Thymus (tissue), 14 donors: ENCODE data around the gene STARD4. TPM values are rescaled to one million over a fixed set of nuclear protein-coding genes. Genes with fewer than 3 reads are reported as not detected.
A peak's percentile ranks its signal among the peaks of the same experiment; 100 is the strongest.

Experiments
- DNase-seq, 9 donors: peaks; one replicate each; pipeline ENCODE4 v3.0.0-alpha.2; 2013; ENCODE audit warnings: low spot score in 9 of 9, low read depth in 6 of 9, missing footprints in 1 of 9
- H3K27ac ChIP-seq, 2 donors: one replicate each; pipeline ENCODE4 v1.5.1; 2013; ENCODE audit warnings: control low read depth in 1 of 2, low read depth in 1 of 2, low read length in 1 of 2, mild to moderate bottlenecking in 1 of 2, moderate library complexity in 1 of 2
- H3K27me3 ChIP-seq, 2 donors: one replicate each; pipeline ENCODE4 v1.5.1; 2013; ENCODE audit warnings: low read length in 1 of 2; ENCODE audit not compliant: control insufficient read depth in 2 of 2, insufficient read depth in 1 of 2
- H3K36me3 ChIP-seq, 2 donors: one replicate each; pipeline ENCODE4 v1.5.1; 2013; ENCODE audit warnings: low read length in 1 of 2, mild to moderate bottlenecking in 1 of 2, moderate library complexity in 1 of 2; ENCODE audit not compliant: control insufficient read depth in 2 of 2, insufficient read depth in 2 of 2
- H3K4me1 ChIP-seq, 2 donors: one replicate each; pipeline ENCODE4 v1.5.1; 2013; ENCODE audit warnings: low read length in 2 of 2; ENCODE audit not compliant: control insufficient read depth in 2 of 2, insufficient read depth in 2 of 2
- H3K4me3 ChIP-seq, 2 donors: one replicate each; pipeline ENCODE4 v1.5.1; 2013; ENCODE audit warnings: low read length in 2 of 2, control low read depth in 1 of 2, mild to moderate bottlenecking in 1 of 2
- H3K9me3 ChIP-seq, 2 donors: one replicate each; pipeline ENCODE4 v1.5.1; 2013; ENCODE audit warnings: low read length in 1 of 2, mild to moderate bottlenecking in 1 of 2; ENCODE audit not compliant: control insufficient read depth in 2 of 2, insufficient read depth in 1 of 2
- WGBS: extraction: QIAGEN DNeasy Blood & Tissue Kit; methylation state at CpG from one replicate; pipeline ENCODE4 v1.1.7; 2013; 5-methylcytosine and 5-hydroxymethylcytosine counted together
- long read RNA-seq, 10 donors: transcript quantifications; one replicate each; lab custom pipeline, GENCODE V29; 2026
- polyA plus RNA-seq: library from polyadenylated mRNA; stranded (reverse); fragments of 200-250 nt; gene quantifications from one replicate; pipeline ENCODE4 v1.2.3, GENCODE V29; 2013
- total RNA-seq: library from RNA; stranded (reverse); fragments of 120-200 nt; gene quantifications from one replicate; pipeline ENCODE4 v1.2.4, GENCODE V29; 2013
- donor health status: healthy.

Gene STARD4, protein sequence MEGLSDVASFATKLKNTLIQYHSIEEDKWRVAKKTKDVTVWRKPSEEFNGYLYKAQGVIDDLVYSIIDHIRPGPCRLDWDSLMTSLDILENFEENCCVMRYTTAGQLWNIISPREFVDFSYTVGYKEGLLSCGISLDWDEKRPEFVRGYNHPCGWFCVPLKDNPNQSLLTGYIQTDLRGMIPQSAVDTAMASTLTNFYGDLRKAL
- 11.9 TPM for total RNA-seq
- 7.0 TPM for polyA plus RNA-seq
- long read RNA-seq, donor 1, partial matches to known transcripts = 0 of 1 reads
- long read RNA-seq, donor 1, other reads (novel, unspliced or antisense) = 0 of 1 reads
- long read RNA-seq, donor 2 = 0 reads
- long read RNA-seq, donor 3, full-length matches to known transcripts = 3 of 3 reads
- long read RNA-seq, donor 3, partial matches to known transcripts = 0 of 3 reads
- long read RNA-seq, donor 3, other reads (novel, unspliced or antisense) = 0 of 3 reads
- long read RNA-seq, donor 4, partial matches to known transcripts = 0 of 1 reads
- long read RNA-seq, donor 4, other reads (novel, unspliced or antisense) = 0 of 1 reads
- long read RNA-seq, donor 5, partial matches to known transcripts = 0 of 6 reads
- long read RNA-seq, donor 5, other reads (novel, unspliced or antisense) = 0 of 6 reads
- long read RNA-seq, donor 6, full-length matches to known transcripts = 4 of 4 reads
- long read RNA-seq, donor 6, partial matches to known transcripts = 0 of 4 reads
- long read RNA-seq, donor 6, other reads (novel, unspliced or antisense) = 0 of 4 reads
- long read RNA-seq, donor 7, full-length matches to known transcripts = 2 of 27 reads
- long read RNA-seq, donor 7, partial matches to known transcripts = 25 of 27 reads
- long read RNA-seq, donor 7, other reads (novel, unspliced or antisense) = 0 of 27 reads
- long read RNA-seq, donor 8 = 0 reads
- long read RNA-seq, donor 9, partial matches to known transcripts = 0 of 1 reads
- long read RNA-seq, donor 9, other reads (novel, unspliced or antisense) = 0 of 1 reads
- long read RNA-seq, donor 10, full-length matches to known transcripts = 2 of 2 reads
- long read RNA-seq, donor 10, partial matches to known transcripts = 0 of 2 reads
- long read RNA-seq, donor 10, other reads (novel, unspliced or antisense) = 0 of 2 reads

DNA sequence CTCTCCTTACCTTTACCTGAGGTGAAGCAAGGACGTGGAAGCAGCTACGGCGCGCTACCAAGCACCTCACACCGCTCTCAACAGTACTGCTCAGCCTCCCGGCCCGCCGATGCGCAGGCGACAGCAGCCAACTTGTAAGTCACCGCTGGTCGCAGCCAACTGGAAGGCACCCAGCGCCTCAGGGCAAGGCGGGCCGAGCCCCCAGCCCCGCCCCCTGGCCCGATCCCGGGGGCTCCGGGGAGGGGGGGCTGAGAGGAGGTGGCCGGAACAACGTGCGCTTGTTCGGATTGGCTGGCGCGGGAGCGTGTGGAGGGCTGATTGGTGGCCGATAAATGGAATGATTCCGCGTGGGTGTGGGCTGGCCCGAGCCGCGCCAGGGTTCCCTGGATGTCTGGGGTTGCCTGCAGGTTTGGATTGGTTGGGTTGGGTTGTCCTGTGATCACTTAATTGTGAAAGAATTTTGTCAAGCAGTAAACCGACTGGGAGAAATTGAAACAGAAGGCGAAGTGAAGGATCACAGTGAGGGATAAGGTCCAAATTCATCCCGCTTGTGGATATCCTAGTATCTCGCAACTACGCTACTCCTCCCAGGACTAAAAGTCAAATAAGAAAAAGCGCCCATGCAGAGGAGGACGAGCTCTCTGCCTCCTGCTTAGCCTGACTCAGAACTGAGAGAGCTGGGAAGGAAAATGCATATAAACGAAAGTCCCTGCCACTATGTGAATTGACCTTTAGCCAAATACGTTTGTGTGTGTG is at the start of gene STARD4:
Gene STARD4 (minus strand): TSS at position 161 of the 756 bp plus-strand sequence. CDS start 5,102 bp downstream, outside the sequence.
- Histone ChIP-seq H3K4me3 (peak within 1 kb of the TSS; percentile 54 to 79), H3K9me3 (no peaks in the 10 kb centered on the region), H3K36me3 (no peaks in the 10 kb centered on the region), H3K27ac (peak within 1 kb of the TSS; percentile 44 to 83), H3K4me1 (peaks cover 0 to 10% of the 10 kb centered on the region in 2 donors), H3K27me3 (no peaks in the 10 kb centered on the region)
- peak; percentile 79 to 97 (median 91) for DNase-seq
- WGBS = under 1% methylated on average over 41 of the region's 41 CpGs

DNA sequence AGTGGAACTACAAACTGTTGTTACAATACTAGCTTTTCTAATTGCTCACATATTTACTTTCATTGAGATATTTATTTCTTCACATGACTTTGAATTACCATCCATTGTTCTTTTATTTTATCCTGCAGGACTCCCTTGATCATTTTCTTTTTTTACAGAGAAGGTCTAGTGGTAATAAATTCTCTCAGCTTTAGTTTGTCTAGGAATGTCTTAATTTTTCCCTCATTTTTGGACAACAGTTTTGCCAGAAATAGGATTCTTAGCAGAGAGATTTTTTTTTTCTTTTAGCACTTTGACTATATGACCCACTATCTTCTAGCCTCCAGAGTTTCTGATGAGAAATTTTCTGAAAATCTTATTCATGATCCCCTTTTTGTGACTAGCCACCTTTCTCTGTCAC is 47.3 kb upstream of the STARD4 start:
- Histone ChIP-seq H3K27ac (no peak overlapping the region), H3K36me3 (no peaks in the 10 kb centered on the region), H3K4me3 (no peak overlapping the region), H3K9me3 (no peaks in the 10 kb centered on the region), H3K4me1 (no peaks in the 10 kb centered on the region), H3K27me3 (no peaks in the 10 kb centered on the region)
- no peak for DNase-seq

- Histone ChIP-seq H3K9me3 (no peaks in the 10 kb centered on the region), H3K4me3 (no peak overlapping the region), H3K27me3 (no peaks in the 10 kb centered on the region), H3K27ac (no peak overlapping the region), H3K36me3 (no peaks in the 10 kb centered on the region), H3K4me1 (no peaks in the 10 kb centered on the region)
- WGBS = 97% methylated on average over 1 of the region's 1 CpG
- no peak for DNase-seq
These were observed 45.4 kb upstream of the STARD4 start for GRCh38 chr5:111557686-111558085.

DNA sequence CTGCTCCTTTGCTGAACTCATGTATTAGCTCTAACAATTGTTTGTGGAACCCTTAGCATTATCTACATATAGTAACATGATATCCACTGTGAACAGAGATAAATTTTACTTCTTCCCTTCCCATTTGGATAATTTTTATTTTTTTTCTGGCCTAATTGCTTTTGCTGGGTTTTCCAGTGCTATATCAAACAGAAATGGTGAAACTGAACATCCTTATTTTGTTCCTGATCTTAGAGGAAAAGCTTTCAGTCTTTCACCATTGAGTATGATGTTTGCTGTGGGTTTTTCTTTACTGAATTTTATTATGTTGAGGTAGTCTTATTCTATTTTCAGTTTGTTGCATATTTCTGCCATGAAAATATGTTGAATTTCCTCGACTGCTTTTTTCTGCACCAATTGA is 44.8 kb upstream of the STARD4 start:
- DNase-seq = no peak
- H3K36me3 ChIP-seq = no peaks in the 10 kb centered on the region
- no peaks in the 10 kb centered on the region for H3K9me3 ChIP-seq
- WGBS = 96% methylated on average over 1 of the region's 1 CpG
- H3K27ac ChIP-seq = no peak overlapping the region
- no peaks in the 10 kb centered on the region for H3K27me3 ChIP-seq
- H3K4me3 ChIP-seq = no peak overlapping the region
- H3K4me1 ChIP-seq = peaks cover 0 to 3% of the 10 kb centered on the region in 2 donors

- Histone ChIP-seq H3K4me1 (peaks cover 6 to 9% of the 10 kb centered on the region in 2 donors), H3K27me3 (no peaks in the 10 kb centered on the region), H3K4me3 (no peak overlapping the region), H3K36me3 (no peaks in the 10 kb centered on the region), H3K9me3 (no peaks in the 10 kb centered on the region), H3K27ac (no peak overlapping the region)
- WGBS = 91% methylated on average over 3 of the region's 3 CpGs
- no peak for DNase-seq
These were observed 44.2 kb upstream of the STARD4 start for GRCh38 chr5:111556501-111556900.

DNA sequence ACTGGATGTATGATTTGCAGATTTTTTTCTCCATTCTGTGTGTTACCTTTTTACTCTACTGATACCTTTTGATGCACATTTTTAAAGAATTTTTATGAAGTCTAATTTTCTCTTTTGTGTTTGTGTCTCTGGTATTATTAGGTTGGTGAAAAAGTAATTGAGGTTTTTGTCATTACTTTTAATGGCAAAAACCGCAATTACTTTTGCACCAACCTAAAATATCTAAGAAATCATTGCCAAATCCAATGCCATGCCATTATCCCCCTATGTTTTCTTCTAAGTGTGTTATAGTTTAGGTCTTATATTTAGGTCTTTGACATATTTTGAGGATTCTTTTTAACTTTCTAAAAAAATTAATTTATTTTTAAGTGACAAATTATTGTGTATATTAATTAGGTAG is 43.4 kb upstream of the STARD4 start:
- no peaks in the 10 kb centered on the region for H3K9me3 ChIP-seq
- no peaks in the 10 kb centered on the region for H3K36me3 ChIP-seq
- H3K27me3 ChIP-seq = no peaks in the 10 kb centered on the region
- WGBS = 96% methylated on average over 1 of the region's 1 CpG
- no peak overlapping the region for H3K27ac ChIP-seq
- DNase-seq = no peak
- H3K4me3 ChIP-seq = no peak overlapping the region
- peaks cover 8 to 15% of the 10 kb centered on the region in 2 donors for H3K4me1 ChIP-seq

- H3K4me3 ChIP-seq = no peak overlapping the region
- WGBS = 45% methylated on average over 1 of the region's 1 CpG
- H3K27me3 ChIP-seq = no peaks in the 10 kb centered on the region
- no peak for DNase-seq
- H3K36me3 ChIP-seq = no peaks in the 10 kb centered on the region
- H3K27ac ChIP-seq = no peak overlapping the region
- peaks cover 10 to 17% of the 10 kb centered on the region in 2 donors for H3K4me1 ChIP-seq
- H3K9me3 ChIP-seq = no peaks in the 10 kb centered on the region
These were observed 41.5 kb upstream of the STARD4 start for GRCh38 chr5:111553868-111554267.

DNA sequence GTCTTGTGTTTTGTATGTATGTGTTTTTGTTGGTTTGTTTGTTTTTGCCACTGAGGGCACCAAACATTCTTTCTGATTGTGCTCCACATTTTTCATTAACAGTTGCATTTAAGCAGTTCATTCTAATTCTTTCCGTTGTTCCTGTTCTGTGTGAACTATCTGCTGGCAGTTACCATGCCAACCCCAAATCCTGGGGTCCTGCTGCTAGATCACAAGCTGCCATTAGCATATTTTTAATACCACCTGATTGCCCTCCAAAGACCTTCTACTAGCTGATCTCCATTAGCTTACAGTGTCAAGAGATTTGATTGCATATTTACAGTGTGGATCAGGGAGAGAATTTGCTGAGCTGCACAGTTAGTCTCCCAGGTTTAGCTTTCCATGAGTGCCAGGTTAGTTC is 40.6 kb upstream of the STARD4 start:
- Histone ChIP-seq H3K36me3 (no peaks in the 10 kb centered on the region), H3K9me3 (no peaks in the 10 kb centered on the region), H3K27me3 (no peaks in the 10 kb centered on the region), H3K4me3 (no peak overlapping the region), H3K27ac (no peak overlapping the region), H3K4me1 (peaks cover 10 to 17% of the 10 kb centered on the region in 2 donors)
- DNase-seq = no peak
- WGBS = 98% methylated on average over 1 of the region's 1 CpG
